GM19328 (cell line): ENCODE data around the gene GPX4.

ENCODE experiments used
- ATAC-seq: cut with Tn5 transposase; IDR thresholded peaks from one replicate; pipeline ENCODE4 v1.9.1; 2021; ENCODE audit warnings: mild to moderate bottlenecking, moderate library complexity; ENCODE audit not compliant: unreplicated experiment

Gene GPX4

GRCh38 chr19:1068009-1069001, 35.5 kb upstream of the GPX4 start:
- no peak for ATAC-seq

GRCh38 chr19:1069009-1069779, 34.6 kb upstream of the GPX4 start:
- ATAC-seq, result no peak

GRCh38 chr19:1070576-1070930, 33.2 kb upstream of the GPX4 start:
- no peak for ATAC-seq

- no peak for ATAC-seq
These were observed 32.6 kb upstream of the GPX4 start for GRCh38 chr19:1070931-1071791.

- ATAC-seq, result no peak
These were observed 31.3 kb upstream of the GPX4 start for GRCh38 chr19:1072371-1073015.

- ATAC-seq, result no peak
These were observed 30.5 kb upstream of the GPX4 start for GRCh38 chr19:1073063-1073955.

- no peak for ATAC-seq
These were observed 29.8 kb upstream of the GPX4 start for GRCh38 chr19:1073956-1074517.

GRCh38 chr19:1074544-1075283, 29.1 kb upstream of the GPX4 start:
- ATAC-seq, result peak; percentile 50

GRCh38 chr19:1076046-1076386, 27.8 kb upstream of the GPX4 start:
- no peak for ATAC-seq

- no peak for ATAC-seq
These were observed 26.8 kb upstream of the GPX4 start for GRCh38 chr19:1076951-1077350.

- no peak for ATAC-seq
These were observed 24.2 kb upstream of the GPX4 start for GRCh38 chr19:1079566-1080111.

GRCh38 chr19:1080360-1081161, 23.2 kb upstream of the GPX4 start:
- no peak for ATAC-seq

- no peak for ATAC-seq
These were observed 22.3 kb upstream of the GPX4 start for GRCh38 chr19:1081301-1082164.

- no peak for ATAC-seq
These were observed 21.4 kb upstream of the GPX4 start for GRCh38 chr19:1082165-1082927.

GRCh38 chr19:1082928-1083816, 20.6 kb upstream of the GPX4 start:
- no peak for ATAC-seq
